ENCODE measurements around the gene OR4D1.

The OR4D1 gene

GRCh38 chr17:58156839-58157803, 8.9 kb downstream of the OR4D1 start:
- DNase-seq: peak; percentile 5

GRCh38 chr17:58158181-58158580, 10.0 kb downstream of the OR4D1 start:
- DNase-seq: no peak

- no peak for DNase-seq
Observed at GRCh38 chr17:58161566-58161965, 13.4 kb downstream of the OR4D1 start.

GRCh38 chr17:58165981-58166380, 17.8 kb downstream of the OR4D1 start:
- DNase-seq: no peak

GRCh38 chr17:58166682-58167081, 18.5 kb downstream of the OR4D1 start, which contains the start of gene OR4D2:
OR4D2 (plus strand) TSS chr17:58166982; CDS start chr17:58169656, 2,674 bp downstream.
- DNase-seq: no peak

GRCh38 chr17:58170622-58171021, 22.4 kb downstream of the OR4D1 start:
- DNase-seq: no peak

- DNase-seq: peak; percentile 34
Observed at GRCh38 chr17:58172369-58173071, 24.3 kb downstream of the OR4D1 start.

- no peak for DNase-seq
Observed at GRCh38 chr17:58174871-58175270, 26.7 kb downstream of the OR4D1 start.

GRCh38 chr17:58176200-58176599, 28.0 kb downstream of the OR4D1 start:
- no peak for DNase-seq

GRCh38 chr17:58181796-58182195, 33.6 kb downstream of the OR4D1 start:
- no peak for DNase-seq

- no peak for DNase-seq
Observed at GRCh38 chr17:58183514-58183913, 35.3 kb downstream of the OR4D1 start.

- peak; percentile 63 for DNase-seq
Observed at GRCh38 chr17:58184308-58184985, 36.3 kb downstream of the OR4D1 start.

GRCh38 chr17:58184986-58185761, 37.0 kb downstream of the OR4D1 start:
- DNase-seq: no peak

- DNase-seq: no peak
Observed at GRCh38 chr17:58186591-58186990, 38.4 kb downstream of the OR4D1 start.

- no peak for DNase-seq
Observed at GRCh38 chr17:58187063-58187462, 38.9 kb downstream of the OR4D1 start.

GRCh38 chr17:58187675-58188074, 39.5 kb downstream of the OR4D1 start:
- DNase-seq: no peak

GRCh38 chr17:58189436-58190146, 41.4 kb downstream of the OR4D1 start:
- DNase-seq: peak; percentile 87

GRCh38 chr17:58191241-58191896, 43.2 kb downstream of the OR4D1 start:
- DNase-seq: no peak

- no peak for DNase-seq
Observed at GRCh38 chr17:58192612-58193011, 44.4 kb downstream of the OR4D1 start, which contains the start of gene EPX. EPX (plus strand) TSS chr17:58192726; CDS start chr17:58192847, 121 bp downstream.

GRCh38 chr17:58193641-58194255, 45.6 kb downstream of the OR4D1 start:
- no peak for DNase-seq

Measured in EL (cell line).